Stimulated activated CD4-positive, alpha-beta T cell treated with anti-CD3 and anti-CD28 coated beads, Interleukin-4, amount 100 ng/mL, for 24 hours (primary cell): ENCODE measurements around the gene PAM.
"Not testable (repeated sequence)": the region's sequence is repeated elsewhere in the genome, so short reads cannot be mapped to it uniquely, and the experiment has no call there.

ENCODE experiments used
- DNase-seq: peaks from one replicate; pipeline ENCODE4 v3.0.0-alpha.2; 2020

Gene PAM

DNA sequence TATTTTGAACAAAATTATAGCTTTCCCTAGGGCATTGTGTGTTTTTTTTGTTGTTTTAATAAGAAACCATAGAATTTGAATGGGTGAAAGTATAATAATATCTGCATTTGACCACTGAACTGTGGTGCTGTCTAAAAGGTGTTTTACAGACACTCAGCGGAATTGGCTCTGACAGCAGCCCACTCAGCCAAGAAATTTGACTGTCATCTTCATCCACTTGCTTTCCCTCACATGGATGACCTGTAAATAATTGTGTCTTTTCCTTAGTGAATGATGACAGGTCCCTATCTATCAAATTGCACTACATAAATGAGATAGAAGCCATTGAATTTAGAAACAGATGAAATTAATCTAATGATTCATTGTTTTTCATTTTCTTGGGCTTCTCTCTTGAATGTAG lies 150.0 kb downstream of the PAM start:
- DNase-seq = no peak

DNA sequence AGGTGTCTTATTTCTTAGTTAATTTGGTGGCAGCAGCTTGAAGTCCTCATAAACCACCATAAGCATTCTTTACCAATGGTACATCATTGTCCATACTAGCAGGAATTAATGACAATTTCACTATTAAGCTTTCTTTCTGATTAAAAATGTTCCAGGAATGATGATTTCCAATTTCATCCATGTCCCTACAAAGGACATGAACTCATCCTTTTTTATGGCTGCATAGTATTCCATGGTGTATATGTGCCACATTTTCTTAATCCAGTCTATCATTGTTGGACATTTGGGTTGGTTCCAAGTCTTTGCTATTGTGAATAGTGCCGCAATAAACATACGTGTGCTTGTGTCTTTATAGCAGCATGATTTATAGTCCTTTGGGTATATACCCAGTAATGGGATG lies 152.0 kb downstream of the PAM start:
- DNase-seq = not testable (repeated sequence)

DNA sequence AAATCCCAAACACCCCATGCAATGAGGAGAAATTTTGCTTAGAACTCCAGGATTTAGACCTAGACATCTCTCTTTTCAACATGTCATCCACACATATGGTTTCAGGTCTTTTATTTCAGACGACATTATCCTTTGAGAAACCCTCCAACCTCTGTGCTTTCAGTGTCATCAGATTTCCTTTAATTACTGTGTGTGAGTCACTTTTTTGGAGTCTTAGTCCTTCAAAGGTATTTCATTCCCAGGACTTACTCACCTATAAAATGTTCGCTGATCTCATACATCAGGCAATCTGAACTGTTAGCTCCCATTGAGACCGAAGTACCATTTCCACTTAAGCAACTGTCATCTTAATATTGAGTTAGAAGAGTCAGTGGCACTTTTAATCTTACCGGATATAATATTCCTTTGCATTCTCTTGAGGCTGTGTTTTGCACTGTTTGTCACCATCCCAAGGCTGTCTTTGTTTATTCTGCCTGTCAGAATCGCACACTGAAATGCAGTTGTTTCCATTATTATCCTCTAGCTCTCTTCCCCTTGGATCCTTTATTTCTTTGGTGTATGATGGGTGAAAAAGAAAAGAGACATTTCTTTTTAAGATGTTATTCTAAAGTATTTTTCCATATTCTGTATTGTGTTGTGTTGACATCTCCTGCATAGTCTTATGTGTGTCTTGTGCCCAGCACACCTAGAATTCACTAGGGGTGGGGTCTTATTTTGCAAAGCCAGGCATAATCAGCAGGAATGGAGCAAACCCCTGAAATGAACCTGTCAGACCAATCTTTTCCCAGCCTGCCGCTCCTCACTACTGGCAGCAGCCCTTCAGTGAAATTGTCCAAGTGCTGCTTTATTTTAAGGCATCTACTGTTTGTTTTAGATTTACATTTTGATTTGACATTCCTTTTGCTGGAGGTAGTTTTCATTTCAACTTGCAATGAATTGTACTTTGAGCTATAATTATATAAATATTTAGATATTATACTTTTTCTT lies 155.4 kb downstream of the PAM start:
- DNase-seq = no peak

DNA sequence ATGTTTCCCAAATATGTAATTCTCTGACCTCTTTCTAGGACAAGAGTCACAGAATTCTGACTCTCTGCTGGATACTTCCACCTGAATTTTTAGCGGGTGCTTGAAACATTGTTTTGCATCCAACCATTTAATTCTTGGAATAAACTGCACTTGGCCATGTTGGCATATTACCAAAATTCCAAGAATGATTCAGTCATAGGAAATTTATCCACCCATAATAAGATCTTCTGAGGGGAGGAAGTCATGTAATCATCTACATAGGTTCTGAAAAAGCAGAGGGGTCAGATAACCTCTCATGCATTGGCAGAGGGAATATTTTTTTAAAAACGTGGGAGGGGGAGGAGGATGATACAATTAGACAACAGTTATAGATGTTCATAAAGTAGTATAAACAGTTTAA lies 156.9 kb downstream of the PAM start:
- DNase-seq = no peak

DNA sequence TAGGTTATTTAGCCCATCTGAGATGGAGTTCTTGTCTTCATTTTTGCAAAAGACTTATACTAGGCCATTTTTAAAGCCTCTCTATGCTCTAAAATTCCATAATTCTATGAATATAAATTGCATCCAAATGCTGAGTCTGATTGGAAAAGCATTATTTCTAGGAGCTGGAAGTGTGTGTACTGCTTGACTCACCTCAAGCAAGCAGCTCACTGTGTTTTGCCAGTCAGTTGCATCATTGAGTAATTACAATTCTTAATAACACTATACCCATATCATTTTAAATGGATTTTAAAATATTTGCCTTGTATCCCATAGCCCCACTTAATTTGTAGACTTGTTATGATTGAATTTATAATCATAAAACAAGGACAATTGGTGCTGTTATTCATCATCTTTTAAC lies 161.0 kb downstream of the PAM start:
- no peak for DNase-seq

DNA sequence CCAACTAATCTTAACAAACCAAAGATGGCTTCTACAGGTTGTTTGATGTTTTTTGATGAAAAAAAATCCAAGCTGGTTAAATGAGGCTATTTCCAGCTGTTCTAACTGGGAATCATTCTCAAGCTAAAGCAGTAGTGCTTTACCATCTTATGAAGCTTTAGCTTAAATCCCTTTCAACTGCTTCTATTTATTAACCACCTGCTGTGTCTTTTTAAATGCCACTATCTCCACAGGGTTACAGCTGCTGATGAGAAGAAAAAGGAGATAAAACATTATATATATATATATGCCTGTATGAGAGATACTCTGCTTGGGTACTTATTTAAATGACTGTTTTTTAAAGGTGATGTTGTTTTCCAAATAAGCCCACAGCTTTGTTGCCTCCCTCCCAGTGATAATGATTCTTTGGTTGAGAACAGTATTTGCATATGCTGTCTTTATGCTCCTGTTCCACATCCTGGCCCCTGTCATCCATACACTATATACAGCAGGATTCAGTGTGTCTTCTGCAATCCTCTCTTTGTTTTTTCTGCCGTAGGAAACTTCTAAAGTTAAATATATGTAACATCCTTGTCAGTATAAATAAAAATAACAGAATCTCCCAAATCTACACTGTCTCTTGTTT lies 164.0 kb downstream of the PAM start:
- DNase-seq = no peak

DNA sequence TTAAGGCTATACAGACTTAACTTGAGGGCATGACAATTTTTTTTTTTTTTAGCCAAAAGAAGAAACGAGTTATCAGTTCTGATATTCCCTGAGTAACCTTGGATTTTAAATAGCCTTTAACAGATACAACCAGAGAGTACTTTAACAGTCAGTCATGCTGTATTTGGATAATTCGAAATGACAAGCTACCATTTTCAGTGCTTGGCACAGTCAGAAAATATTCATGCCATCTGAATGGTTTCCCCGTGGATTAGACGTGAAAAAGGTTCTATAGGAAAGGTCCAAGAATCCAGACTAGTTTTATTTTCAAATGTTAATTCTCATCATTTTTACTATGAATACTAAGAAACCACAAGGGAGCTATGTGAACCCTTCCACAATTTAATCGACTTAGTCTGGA lies 165.7 kb downstream of the PAM start:
- DNase-seq = no peak

DNA sequence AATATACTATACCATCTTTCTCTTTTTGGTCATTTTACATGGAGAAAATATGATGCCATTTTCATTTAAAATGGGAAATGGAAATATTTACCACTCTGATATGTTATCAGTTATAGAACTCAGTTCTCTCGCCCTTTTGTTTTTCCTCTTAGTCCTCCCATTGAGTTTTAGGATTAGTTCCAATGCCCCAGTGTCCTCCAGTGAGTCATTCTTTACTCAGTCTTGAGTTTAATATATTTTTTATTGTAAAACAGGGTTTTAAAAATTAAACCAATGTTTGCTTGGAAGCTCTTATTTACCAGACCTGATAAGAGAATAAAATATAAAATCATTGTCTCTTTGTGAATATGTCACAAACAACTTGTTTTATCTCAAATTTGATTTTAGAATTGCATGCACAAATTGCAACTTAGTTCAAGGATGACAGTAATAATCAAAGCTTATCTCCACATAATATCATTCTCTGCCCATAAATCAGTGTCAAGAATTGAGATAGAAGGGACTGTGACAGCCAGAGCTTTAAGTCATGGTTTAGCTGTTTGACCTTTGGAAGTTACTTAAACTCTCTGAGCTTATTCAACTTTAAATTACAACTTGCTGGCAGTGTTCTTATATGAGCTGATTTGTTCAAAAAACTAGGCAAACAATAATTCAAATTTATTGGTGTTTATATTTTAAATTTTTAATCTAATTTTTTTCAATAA lies 166.4 kb downstream of the PAM start:
- DNase-seq = no peak

DNA sequence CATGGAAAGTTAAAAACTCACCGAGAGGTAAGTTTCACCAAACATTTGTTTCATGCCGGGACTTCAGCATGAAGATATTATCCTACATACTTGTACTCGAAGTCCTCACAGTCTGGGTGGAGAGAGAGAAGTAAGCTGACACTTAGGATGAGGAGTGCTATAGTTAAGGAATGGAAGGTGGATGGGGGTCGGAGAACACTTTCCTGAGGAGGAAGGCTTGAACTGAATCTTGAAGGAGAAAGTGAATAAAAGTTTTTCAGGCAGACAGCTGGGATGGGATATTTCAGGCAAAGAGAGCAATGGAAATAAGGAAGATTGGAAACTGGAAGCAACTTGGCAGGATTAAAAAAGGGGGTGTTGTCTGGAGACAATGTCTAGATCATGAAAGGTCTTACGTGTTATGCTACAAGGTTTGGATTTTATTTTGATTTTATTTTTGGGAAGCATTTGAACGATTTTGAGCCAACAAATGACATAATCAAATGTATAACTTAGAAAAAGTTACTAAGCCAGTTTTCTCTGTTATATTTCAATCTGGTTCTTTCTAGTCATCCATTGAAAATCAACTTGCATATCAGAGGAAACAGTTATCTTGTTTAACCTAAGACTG lies 167.1 kb downstream of the PAM start:
- no peak for DNase-seq

DNA sequence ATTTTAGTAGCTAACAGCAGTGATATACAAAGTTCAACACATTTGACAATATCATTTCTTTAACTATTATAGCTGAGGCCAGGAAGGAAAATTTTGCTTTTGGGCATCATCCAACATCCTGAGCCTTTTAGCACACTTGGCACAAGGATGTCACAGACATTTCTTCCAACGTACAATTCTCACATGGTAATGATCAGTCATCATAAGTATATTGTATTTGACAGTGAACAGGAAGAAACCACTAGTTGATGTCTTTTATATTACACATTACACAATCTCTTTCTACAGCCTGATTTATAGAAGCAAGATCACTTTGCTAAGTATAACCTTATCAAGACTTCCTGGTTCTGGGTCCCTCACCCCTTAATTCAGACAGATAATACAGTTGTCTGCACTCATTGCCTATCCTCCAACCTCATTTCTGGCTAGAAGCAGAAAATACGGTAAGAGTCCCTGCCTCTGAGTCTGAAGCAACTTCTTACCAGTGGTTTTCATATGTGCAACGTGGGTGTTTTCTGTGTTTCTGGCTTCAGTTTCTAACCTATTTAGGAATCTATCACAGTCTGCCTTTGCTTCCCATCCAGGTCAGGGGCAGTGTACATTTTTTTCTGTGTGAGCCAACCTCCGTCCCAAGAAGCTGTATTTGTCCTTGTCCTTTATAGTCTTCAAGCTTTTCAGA lies 167.8 kb downstream of the PAM start:
- no peak for DNase-seq

DNA sequence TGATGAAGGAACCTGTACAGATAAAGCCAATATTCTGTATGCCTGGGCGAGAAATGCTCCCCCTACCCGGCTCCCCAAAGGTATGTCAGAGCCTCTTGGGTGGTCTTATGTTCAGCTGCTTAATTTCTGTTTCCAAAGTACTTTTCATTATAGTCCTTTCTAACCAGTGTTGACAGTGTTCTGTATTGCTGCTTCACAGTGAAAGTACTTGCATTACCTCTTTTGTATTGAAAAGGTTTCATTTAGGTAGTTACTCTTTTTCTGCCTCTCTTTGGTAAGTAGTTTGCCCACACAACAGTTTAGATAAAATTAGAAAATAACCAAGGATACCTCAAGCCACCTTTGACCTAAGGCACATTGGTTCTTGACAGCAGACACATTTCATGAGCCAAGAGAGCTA lies 169.9 kb downstream of the PAM start:
- DNase-seq = no peak

DNA sequence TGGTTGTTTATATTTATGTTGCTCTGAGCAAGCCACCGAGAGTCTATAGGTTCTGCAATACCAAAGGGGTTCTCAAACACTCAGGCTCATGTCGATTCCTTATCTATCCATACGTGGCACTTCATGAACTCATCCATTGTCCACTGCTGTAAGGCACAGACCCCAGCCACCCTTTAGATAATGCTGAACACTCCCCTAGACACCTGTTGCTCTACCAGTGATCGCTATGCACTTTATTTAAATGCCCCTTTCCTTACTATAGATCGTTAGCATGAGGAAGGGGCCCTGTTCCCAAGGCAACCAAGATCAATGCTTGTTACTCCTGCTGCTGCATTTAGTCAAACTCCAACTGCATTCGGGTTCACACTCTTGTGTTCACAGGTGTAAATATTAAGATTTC lies 171.9 kb downstream of the PAM start:
- DNase-seq = no peak

DNA sequence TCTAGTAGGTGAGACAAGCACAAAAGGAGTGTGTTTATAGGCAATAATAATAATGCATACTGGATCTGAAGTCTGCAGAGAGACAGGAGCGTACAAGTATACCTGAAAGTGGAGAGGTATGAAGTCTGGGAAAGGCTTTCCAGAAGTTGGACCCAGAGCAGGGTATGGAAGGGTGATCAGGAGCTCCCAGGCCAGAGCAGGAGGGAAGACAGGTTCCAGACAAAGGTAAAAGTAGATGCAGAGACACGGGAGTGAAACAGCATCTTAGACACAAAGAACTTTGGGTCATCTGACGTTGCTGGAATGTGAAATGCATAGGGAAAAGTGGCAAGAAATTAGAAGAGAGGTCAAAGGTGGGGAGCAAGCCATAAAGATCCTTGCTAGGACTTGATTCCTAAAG lies 175.1 kb downstream of the PAM start:
- no peak for DNase-seq

DNA sequence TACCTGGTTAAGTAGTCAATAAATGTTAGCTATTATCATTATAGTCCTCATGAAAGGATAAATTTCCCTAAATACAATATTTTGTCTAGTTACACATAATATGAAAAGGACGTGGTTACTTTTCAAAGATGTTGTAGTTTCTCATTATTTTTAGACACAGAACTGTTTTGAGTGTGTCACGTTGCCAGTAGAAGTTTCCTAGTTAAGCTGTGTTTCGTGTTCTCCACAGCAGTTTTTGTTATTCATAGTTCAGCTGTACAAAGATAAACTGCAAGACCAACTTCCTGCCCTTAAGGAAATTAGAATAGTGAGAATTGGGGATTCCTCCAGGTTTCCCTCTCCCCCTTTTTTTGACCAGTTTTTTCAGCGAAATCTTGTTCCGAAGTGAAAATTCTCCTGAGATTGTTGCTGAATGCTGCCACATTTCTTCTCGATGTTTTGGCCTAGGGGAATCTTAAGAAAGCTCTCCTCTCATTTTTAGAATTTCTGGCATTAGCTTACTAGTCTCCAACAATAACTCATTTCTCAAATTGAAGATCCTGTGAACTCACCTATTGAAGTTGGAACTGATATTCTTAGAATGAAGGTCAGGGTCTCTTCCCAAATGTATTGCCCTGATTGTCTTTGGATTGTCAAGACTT lies 176.1 kb downstream of the PAM start:
- no peak for DNase-seq

DNA sequence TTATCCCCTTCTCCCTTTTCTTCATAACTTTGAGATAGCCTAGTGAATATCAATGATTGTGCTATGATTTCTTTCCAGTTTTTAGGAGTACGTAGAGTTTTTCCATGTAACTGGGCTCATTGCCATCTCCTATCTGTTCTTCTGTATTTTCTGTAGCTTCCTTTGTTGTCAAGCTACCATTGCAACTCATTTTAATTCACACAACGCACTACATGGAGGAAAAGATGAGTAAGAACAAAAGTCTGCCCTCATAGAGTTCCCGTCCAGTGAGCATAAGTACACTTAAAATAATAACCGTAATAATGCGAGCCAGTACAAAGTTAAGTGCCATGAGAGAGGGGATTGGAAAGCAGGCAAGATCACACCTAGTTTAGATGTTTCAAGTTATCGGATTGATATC lies 177.7 kb downstream of the PAM start:
- no peak for DNase-seq

DNA sequence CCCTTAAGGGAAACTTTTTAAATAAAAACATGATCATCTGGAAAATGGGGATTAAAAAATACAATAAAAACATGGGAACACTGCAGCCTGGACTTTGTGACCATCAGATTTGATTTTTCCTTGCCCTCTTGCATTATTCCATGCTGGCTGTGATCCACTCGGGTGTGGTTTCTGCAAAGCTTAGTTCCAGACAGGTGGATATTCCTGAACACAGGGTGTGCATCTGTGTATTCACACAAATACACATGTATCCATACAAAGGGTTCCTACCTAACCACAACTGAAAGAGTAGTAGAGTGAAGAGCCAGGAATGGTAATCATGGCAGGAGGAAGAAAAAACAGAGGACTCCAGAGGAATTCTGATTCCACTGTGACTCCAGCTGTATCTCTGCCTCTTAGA lies 178.2 kb downstream of the PAM start:
- no peak for DNase-seq

DNA sequence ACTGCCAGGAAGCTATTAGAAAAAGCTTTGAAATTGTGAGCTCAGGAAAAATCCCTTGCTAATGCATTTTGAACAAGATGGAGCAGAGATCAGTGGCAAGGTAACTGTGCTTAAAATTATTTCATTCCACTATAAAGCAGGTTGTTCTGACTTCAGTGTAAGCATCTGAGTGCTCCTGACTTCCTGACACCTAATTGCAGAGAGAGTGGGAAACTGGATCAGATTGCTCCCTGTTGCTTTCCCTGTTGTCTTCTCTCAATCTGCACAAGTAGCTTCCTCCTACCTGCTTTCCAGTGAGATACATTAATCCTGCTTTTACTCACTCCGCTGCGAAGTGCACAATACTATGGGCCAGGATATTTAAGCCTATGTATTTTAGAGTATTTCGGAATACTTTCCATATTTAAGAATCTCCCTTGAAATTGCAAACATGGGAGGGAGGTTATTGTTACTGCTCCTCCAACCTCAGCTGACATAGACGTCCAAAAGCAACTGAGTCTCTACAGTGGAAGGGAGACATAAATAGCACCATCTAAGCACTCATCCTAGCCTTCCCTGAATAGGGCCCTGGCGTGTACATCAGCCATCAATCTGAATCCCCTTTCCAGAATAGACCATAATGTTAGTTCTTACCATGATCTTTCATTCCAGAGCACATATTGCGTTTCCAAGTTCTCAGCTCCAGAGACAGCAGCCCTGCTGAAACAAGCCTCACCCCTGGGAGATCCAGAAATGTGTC lies 178.8 kb downstream of the PAM start:
- no peak for DNase-seq

DNA sequence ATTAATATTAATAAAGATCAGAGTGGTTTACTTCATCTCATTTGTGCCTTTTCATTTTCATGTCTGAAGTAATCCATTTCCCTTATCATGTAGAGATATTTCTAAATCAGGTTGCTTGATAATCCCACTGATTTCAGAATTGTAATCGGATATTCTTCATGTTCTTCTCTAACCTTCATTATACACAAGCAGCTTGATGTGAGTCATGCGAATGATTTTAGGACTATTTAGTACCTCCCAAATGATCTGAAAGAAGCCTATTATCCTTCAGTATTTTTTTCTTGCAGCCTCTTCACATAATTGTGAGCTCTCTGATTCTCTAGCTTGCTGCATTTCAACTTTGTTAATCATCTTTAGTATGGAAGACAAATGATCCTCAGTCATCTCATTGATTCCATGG lies 182.8 kb downstream of the PAM start:
- DNase-seq = no peak

DNA sequence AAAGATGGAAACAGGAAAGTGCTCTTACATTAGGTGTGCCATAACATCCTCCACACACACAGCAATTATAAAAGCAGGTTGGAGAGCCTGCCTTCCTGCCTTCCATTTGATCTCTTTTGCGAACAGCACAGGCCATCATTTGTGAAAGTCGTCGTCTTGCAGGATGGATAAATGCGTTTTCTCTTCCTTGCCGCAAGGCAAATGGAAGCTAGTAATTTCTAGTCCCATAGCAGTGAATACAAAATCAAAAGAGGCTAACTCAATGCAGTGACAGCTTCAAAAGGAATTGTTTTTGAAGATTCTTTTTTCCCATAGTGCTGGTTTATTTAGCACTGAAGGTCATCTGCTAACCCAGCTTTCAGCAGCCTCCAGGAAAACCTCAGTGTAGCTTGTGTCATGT lies 186.0 kb downstream of the PAM start:
- DNase-seq = no peak

DNA sequence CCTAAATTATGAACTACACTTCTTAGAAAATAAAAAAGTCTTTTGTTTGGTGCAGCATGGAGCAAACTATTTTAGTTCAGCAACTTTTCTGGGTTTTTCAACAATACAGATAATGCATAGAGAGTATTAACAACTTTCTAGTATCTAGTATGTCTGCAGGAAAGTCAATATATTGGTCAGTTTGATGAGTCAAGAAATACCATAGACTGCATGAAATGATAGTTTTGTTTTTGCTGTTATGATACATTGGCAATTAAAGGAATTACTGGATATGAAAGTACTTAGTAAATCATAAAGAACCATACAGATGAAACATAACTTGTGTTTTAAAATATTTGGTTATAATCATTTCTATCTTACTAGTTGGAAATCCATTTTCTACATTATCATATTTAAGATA lies 191.3 kb downstream of the PAM start:
- DNase-seq = no peak

DNA sequence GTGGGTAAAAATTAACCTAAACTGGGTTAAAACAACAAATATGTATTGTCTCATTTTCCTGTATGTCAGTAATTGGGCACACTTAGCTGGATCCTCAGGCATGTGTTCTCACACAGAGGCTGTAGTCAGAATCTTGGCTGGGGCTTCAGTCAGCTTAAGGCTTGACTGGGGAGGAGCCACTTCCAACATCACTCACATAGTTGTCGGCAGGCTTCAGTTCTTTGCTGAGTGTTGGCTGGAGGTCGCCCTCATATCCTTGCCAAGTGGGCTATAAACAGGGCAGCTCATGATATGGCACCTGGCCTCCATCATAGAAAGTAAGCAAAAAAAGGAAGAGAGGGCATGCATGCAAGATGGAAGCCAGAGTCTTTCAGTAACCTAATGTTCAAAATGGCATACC lies 191.9 kb downstream of the PAM start:
- DNase-seq = no peak

DNA sequence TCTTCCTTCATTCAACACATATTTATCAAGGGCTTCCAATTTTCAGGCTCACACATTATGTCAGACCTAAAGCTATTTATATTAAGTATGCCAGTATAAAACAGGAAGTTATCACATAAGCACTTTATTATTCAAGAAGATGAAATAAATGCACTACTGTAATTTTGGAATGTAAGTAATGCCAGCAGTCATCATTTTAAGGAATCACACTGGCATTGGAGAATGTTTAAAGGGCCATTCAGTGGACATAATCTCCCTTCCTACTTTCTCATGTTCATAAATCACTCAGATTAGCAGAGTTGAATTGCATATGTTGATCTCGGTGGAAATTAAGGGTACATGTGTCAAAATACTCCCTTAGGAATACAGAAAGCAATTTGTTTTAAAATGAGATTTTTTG lies 200.4 kb downstream of the PAM start:
- no peak for DNase-seq
